Trophoblast cell (in vitro differentiated cells and primary cell): ENCODE measurements around the gene NOS1AP.
A peak's percentile ranks its signal among the peaks of the same experiment; 100 is the strongest.

ENCODE experiments used
- DNase-seq, 2 donors: peaks; one replicate each; pipeline ENCODE4 v3.0.0-alpha.2; 2016
- H2AFZ ChIP-seq: 2 replicates; pipeline ENCODE4 v1.6.1; 2013; ENCODE audit warnings: low read length, moderate library complexity, mild to moderate bottlenecking; ENCODE audit not compliant: insufficient read depth, poor library complexity
- H2AK5ac ChIP-seq: 2 replicates; pipeline ENCODE4 v1.6.1; 2013; ENCODE audit warnings: mild to moderate bottlenecking, low read length
- H2BK120ac ChIP-seq: 2 replicates; pipeline ENCODE4 v1.6.1; 2013; ENCODE audit warnings: low read length, mild to moderate bottlenecking, moderate library complexity; ENCODE audit not compliant: insufficient read depth, poor library complexity
- H2BK12ac ChIP-seq: 2 replicates; pipeline ENCODE4 v1.6.1; 2013; ENCODE audit warnings: mild to moderate bottlenecking, low read length, moderate library complexity
- H2BK5ac ChIP-seq: 2 replicates; pipeline ENCODE4 v1.6.1; 2013; ENCODE audit warnings: low read length, low read depth, moderate library complexity, mild to moderate bottlenecking; ENCODE audit not compliant: poor library complexity
- H3K14ac ChIP-seq: 2 replicates; pipeline ENCODE4 v1.6.1; 2013; ENCODE audit warnings: mild to moderate bottlenecking, low read length
- H3K18ac ChIP-seq: 2 replicates; pipeline ENCODE4 v1.6.1; 2013; ENCODE audit warnings: mild to moderate bottlenecking, low read length
- H3K23ac ChIP-seq: 2 replicates; pipeline ENCODE4 v1.6.1; 2013; ENCODE audit warnings: low read length
- H3K27ac ChIP-seq: 2 replicates; pipeline ENCODE4 v1.5.1; 2013; ENCODE audit warnings: low read depth, mild to moderate bottlenecking, inconsistent platforms, low read length, moderate library complexity
- H3K27me3 ChIP-seq: 2 replicates; pipeline ENCODE4 v1.6.1; 2013; ENCODE audit warnings: inconsistent platforms, mild to moderate bottlenecking, low read length, moderate library complexity; ENCODE audit not compliant: insufficient read depth
- H3K36me3 ChIP-seq, 2 experiments: 1 replicate in 1 of 2; 2 replicates in 1 of 2; pipeline ENCODE4 v1.6.1; 2013; ENCODE audit warnings: low read length in 2 of 2, mild to moderate bottlenecking in 2 of 2, moderate library complexity in 1 of 2; ENCODE audit not compliant: insufficient read depth in 2 of 2, control insufficient read depth in 1 of 2
- H3K4ac ChIP-seq: 2 replicates; pipeline ENCODE4 v1.6.1; 2013; ENCODE audit warnings: low read depth, mild to moderate bottlenecking, low read length, moderate library complexity
- H3K4me1 ChIP-seq, 2 experiments: 1 replicate in 1 of 2; 2 replicates in 1 of 2; pipeline ENCODE4 v1.6.1; 2013; ENCODE audit warnings: low read length in 2 of 2, mild to moderate bottlenecking in 2 of 2, moderate library complexity in 1 of 2; ENCODE audit not compliant: insufficient read depth in 2 of 2, control insufficient read depth in 1 of 2
- H3K4me2 ChIP-seq: 2 replicates; pipeline ENCODE4 v1.6.1; 2013; ENCODE audit warnings: inconsistent platforms, mild to moderate bottlenecking, low read length, moderate library complexity
- H3K4me3 ChIP-seq: 2 replicates; pipeline ENCODE4 v1.5.1; 2013; ENCODE audit warnings: mild to moderate bottlenecking, low read depth, low read length, inconsistent platforms
- H3K79me1 ChIP-seq: one replicate; pipeline ENCODE4 v1.6.1; 2013; ENCODE audit warnings: low read length
- H3K79me2 ChIP-seq: 2 replicates; pipeline ENCODE4 v1.6.1; 2013; ENCODE audit warnings: low read length, mild to moderate bottlenecking; ENCODE audit not compliant: control insufficient read depth, insufficient read depth, poor library complexity
- H3K9ac ChIP-seq: 2 replicates; pipeline ENCODE4 v1.6.1; 2013; ENCODE audit warnings: mild to moderate bottlenecking, low read length
- H3K9me3 ChIP-seq: 2 replicates; pipeline ENCODE4 v1.6.1; 2013; ENCODE audit warnings: low read depth, mild to moderate bottlenecking, control low read depth, inconsistent platforms, low read length; ENCODE audit not compliant: insufficient read depth
- H4K12ac ChIP-seq: 2 replicates; pipeline ENCODE4 v1.6.1; 2013; ENCODE audit warnings: low read depth, mild to moderate bottlenecking, low read length, moderate library complexity
- H4K8ac ChIP-seq: 2 replicates; pipeline ENCODE4 v1.6.1; 2013; ENCODE audit warnings: low read depth, mild to moderate bottlenecking, low read length, moderate library complexity
- H4K91ac ChIP-seq: one replicate; pipeline ENCODE4 v1.6.1; 2013; ENCODE audit warnings: low read depth, mild to moderate bottlenecking, low read length, moderate library complexity
- WGBS: extraction: QIAGEN DNeasy Blood & Tissue Kit; methylation state at CpG from one replicate; pipeline ENCODE4 v1.1.7; 2013; ENCODE audit warnings: missing lambda C conversion rate; ENCODE audit not compliant: insufficient read length, insufficient coverage; ENCODE audit errors: extremely low coverage; 5-methylcytosine and 5-hydroxymethylcytosine counted together

The NOS1AP gene

GRCh38 chr1:162128693-162129356 lies 59.3 kb downstream of the NOS1AP start:
- Histone ChIP-seq H3K14ac (no peak overlapping the region), H3K79me2 (no peaks in the 10 kb centered on the region), H3K79me1 (no peaks in the 10 kb centered on the region), H3K36me3 (no peaks in the 10 kb centered on the region), H3K27me3 (no peaks in the 10 kb centered on the region), H3K9ac (no peak overlapping the region), H3K9me3 (no peaks in the 10 kb centered on the region), H4K91ac (no peak overlapping the region), H3K23ac (no peak overlapping the region), H2AK5ac (no peak overlapping the region), H3K4ac (no peak overlapping the region), H3K27ac (no peak overlapping the region), H3K4me3 (no peak overlapping the region), H2BK12ac (no peak overlapping the region), H2AFZ (no peak overlapping the region), H3K18ac (no peak overlapping the region), H2BK5ac (no peak overlapping the region), H4K12ac (no peak overlapping the region), H3K4me1 (peaks cover 0 to 4% of the 10 kb centered on the region in 2 experiments), H4K8ac (no peak overlapping the region), H3K4me2 (no peak overlapping the region), H2BK120ac (no peak overlapping the region)
- DNase-seq = no peak
- WGBS = no CpG with 5 or more reads among the region's 6 CpGs

GRCh38 chr1:162130308-162130707 lies 60.8 kb downstream of the NOS1AP start:
- H3K79me1 ChIP-seq = no peaks in the 10 kb centered on the region
- H4K91ac ChIP-seq = no peak overlapping the region
- H3K14ac ChIP-seq = no peak overlapping the region
- no peak for DNase-seq
- H3K79me2 ChIP-seq = no peaks in the 10 kb centered on the region
- no peak overlapping the region for H2AK5ac ChIP-seq
- no CpG with 5 or more reads among the region's 2 CpGs for WGBS
- no peak overlapping the region for H4K8ac ChIP-seq
- no peak overlapping the region for H2BK5ac ChIP-seq
- H3K18ac ChIP-seq = no peak overlapping the region
- no peaks in the 10 kb centered on the region for H3K9me3 ChIP-seq
- H2AFZ ChIP-seq = no peak overlapping the region
- H2BK120ac ChIP-seq = no peak overlapping the region
- H2BK12ac ChIP-seq = peak overlapping the region; percentile 87
- H4K12ac ChIP-seq = no peak overlapping the region
- no peak overlapping the region for H3K4ac ChIP-seq
- no peak overlapping the region for H3K23ac ChIP-seq
- no peak overlapping the region for H3K9ac ChIP-seq
- no peaks in the 10 kb centered on the region for H3K36me3 ChIP-seq
- no peaks in the 10 kb centered on the region for H3K27me3 ChIP-seq
- no peak overlapping the region for H3K4me2 ChIP-seq
- H3K27ac ChIP-seq = no peak overlapping the region
- no peak overlapping the region for H3K4me3 ChIP-seq
- H3K4me1 ChIP-seq = peaks cover 0 to 6% of the 10 kb centered on the region in 2 experiments

DNA sequence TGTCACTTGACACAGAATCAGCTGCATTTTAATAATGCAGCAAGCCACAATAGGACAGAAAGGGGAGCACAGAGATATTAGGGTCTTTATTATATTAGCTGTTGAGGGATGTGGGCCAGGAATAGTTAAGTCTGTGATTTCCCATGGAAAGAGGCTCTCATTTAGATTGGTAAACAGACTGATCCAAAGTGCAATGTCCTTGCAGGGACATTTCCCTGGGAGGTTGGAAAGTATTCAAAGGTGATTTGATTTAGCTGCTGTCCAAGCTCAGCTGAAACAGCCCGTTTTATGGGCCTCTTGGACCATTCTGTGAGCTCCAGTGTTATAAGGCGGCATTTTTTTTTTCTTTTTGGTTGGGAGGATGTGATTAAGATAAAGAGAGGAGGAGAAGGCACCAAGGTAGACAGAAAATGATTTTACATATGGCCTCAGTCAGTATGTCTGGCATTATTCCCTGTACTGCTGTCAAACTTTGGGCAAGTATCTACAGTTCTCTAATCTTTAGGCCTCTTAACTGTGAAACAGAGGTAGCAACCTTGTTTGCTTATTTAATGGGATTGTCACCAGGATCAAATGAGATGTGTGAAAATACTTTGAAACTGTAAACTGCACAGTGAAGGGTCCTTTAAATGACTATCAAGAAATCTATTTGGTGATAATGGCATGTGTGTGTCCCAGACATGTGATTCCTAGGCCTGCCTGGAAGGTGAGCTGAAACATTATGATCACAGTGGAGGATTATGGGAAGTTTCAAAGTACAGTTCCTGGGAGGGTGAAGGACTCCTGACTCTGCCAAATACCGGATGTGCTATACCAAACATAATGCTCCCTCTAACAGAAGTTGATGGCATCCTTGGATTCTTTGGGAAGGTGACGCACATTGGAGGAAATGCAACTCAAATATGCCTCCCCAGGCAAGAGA lies 62.2 kb downstream of the NOS1AP start:
- no peak overlapping the region for H3K23ac ChIP-seq
- H3K4ac ChIP-seq = no peak overlapping the region
- no peak overlapping the region for H3K14ac ChIP-seq
- H3K4me3 ChIP-seq = no peak overlapping the region
- H3K9ac ChIP-seq = no peak overlapping the region
- no peaks in the 10 kb centered on the region for H3K79me1 ChIP-seq
- no peak overlapping the region for H2BK12ac ChIP-seq
- H3K27me3 ChIP-seq = no peaks in the 10 kb centered on the region
- no peak overlapping the region for H3K4me2 ChIP-seq
- DNase-seq = peak in 1 of 2 donors; percentile 64
- no peak overlapping the region for H2BK5ac ChIP-seq
- no peak overlapping the region for H3K27ac ChIP-seq
- no peaks in the 10 kb centered on the region for H3K79me2 ChIP-seq
- no CpG with 5 or more reads among the region's 4 CpGs for WGBS
- H4K8ac ChIP-seq = no peak overlapping the region
- H4K12ac ChIP-seq = no peak overlapping the region
- H3K4me1 ChIP-seq = peaks cover 0 to 9% of the 10 kb centered on the region in 2 experiments
- H2AFZ ChIP-seq = no peak overlapping the region
- no peak overlapping the region for H3K18ac ChIP-seq
- H2BK120ac ChIP-seq = no peak overlapping the region
- H3K9me3 ChIP-seq = no peaks in the 10 kb centered on the region
- H2AK5ac ChIP-seq = no peak overlapping the region
- H4K91ac ChIP-seq = no peak overlapping the region
- H3K36me3 ChIP-seq = no peaks in the 10 kb centered on the region

DNA sequence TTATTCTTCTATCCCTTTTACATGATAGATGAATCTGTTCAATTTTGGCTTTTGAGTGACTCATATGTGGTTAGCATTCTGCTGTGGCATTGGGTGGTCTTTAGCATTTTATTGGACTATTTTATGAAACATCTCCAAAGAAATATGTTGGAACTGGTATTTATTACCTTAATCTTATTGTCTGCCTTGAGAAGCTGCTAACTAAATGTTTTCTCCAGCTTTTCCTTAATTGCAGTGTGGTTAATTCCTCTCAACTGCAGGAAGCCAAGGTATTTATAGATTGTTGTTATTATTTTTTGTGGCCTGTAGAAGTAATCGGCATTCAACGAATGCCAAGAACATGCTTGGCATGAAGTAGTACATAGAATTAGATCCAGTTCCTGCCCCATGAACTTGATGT lies 64.1 kb downstream of the NOS1AP start:
- H3K4me1 ChIP-seq = peaks cover 8 to 20% of the 10 kb centered on the region in 2 experiments
- no peaks in the 10 kb centered on the region for H3K36me3 ChIP-seq
- no peak overlapping the region for H4K12ac ChIP-seq
- H4K8ac ChIP-seq = no peak overlapping the region
- no peak overlapping the region for H3K23ac ChIP-seq
- no peaks in the 10 kb centered on the region for H3K79me2 ChIP-seq
- H3K4ac ChIP-seq = no peak overlapping the region
- H3K79me1 ChIP-seq = peaks cover 6% of the 10 kb centered on the region
- no peaks in the 10 kb centered on the region for H3K9me3 ChIP-seq
- no CpG with 5 or more reads among the region's 2 CpGs for WGBS
- H3K4me2 ChIP-seq = no peak overlapping the region
- no peak overlapping the region for H4K91ac ChIP-seq
- no peak overlapping the region for H2AK5ac ChIP-seq
- H3K27me3 ChIP-seq = no peaks in the 10 kb centered on the region
- no peak overlapping the region for H3K27ac ChIP-seq
- DNase-seq = no peak
- no peak overlapping the region for H2BK5ac ChIP-seq
- H3K18ac ChIP-seq = no peak overlapping the region
- no peak overlapping the region for H3K14ac ChIP-seq
- no peak overlapping the region for H3K4me3 ChIP-seq
- H3K9ac ChIP-seq = no peak overlapping the region
- no peak overlapping the region for H2BK120ac ChIP-seq
- no peak overlapping the region for H2BK12ac ChIP-seq
- no peak overlapping the region for H2AFZ ChIP-seq
